SK-N-SH (cell line): ENCODE data around the gene ARFIP1.

Experiments used
- CTCF ChIP-seq: fragments of 200-600 bp; sonication (generic); IDR thresholded peaks from 2 replicates; pipeline ENCODE4 v1.6.1; 2017; ENCODE audit warnings: antibody characterized with exemption, mild to moderate bottlenecking, moderate library complexity
- EP300 ChIP-seq, 2 experiments: IDR thresholded peaks; 2 replicates each; pipeline versions ENCODE4 v1.4.0 to v1.6.1; 2012; ENCODE audit warnings: borderline replicate concordance in 1 of 2, low read depth in 1 of 2, low read length in 1 of 2
- EZH2phosphoT487 ChIP-seq: fragments of 200-600 bp; sonication (generic); IDR thresholded peaks from 2 replicates; pipeline ENCODE4 v1.6.1; 2017; ENCODE audit warnings: low read depth, mixed run types, mild to moderate bottlenecking, antibody characterized with exemption, moderate library complexity, borderline replicate concordance
- JUND ChIP-seq: IDR thresholded peaks from 2 replicates; pipeline ENCODE4 v1.4.0; 2012
- MAX ChIP-seq: IDR thresholded peaks from 2 replicates; pipeline ENCODE4 v1.4.0; 2012; ENCODE audit warnings: low read depth
- RAD21 ChIP-seq: IDR thresholded peaks from 2 replicates; pipeline ENCODE4 v1.6.1; 2012; ENCODE audit warnings: mild to moderate bottlenecking, low read length
- REST ChIP-seq: IDR thresholded peaks from 2 replicates; pipeline ENCODE4 v1.6.1; 2012; ENCODE audit warnings: mild to moderate bottlenecking, low read depth, low read length, moderate library complexity
- SMC3 ChIP-seq: IDR thresholded peaks from 2 replicates; pipeline ENCODE4 v1.6.1; 2012; ENCODE audit warnings: low read depth, low read length, improper control_type of control experiment
- USF1 ChIP-seq: IDR thresholded peaks from 2 replicates; pipeline ENCODE4 v1.4.0; 2012; ENCODE audit warnings: low read depth, borderline replicate concordance

- TF ChIP-seq JUND (no peak), CTCF (no peak), REST (no peak), USF1 (no peak), RAD21 (no peak), EP300 (IDR thresholded peaks at IDR 0.05; ENCODE audit: borderline replicate concordance in 1 of 2, low read depth in 1 of 2, low read length in 1 of 2) (no peak), MAX (no peak), SMC3 (no peak), EZH2phosphoT487 (no peak)
These were observed 141.0 kb downstream of the ARFIP1 start for GRCh38 chr4:152920768-152921167.
